HL-60 (cell line): ENCODE results near the gene SMG6.

Source experiments
- GABPA ChIP-seq: IDR thresholded peaks from 2 replicates; pipeline ENCODE4 v1.6.1; 2012; ENCODE audit warnings: low read depth
- POLR2AphosphoS5 ChIP-seq: IDR thresholded peaks from 2 replicates; pipeline ENCODE4 v1.6.1; 2012; ENCODE audit warnings: low read depth
- SPI1 ChIP-seq: IDR thresholded peaks from 2 replicates; pipeline ENCODE4 v1.6.1; 2012; ENCODE audit warnings: low read depth, mild to moderate bottlenecking, borderline replicate concordance
- TF ChIP-seq, protein P1 (sequence below): IDR thresholded peaks from one replicate; pipeline ENCODE4 v1.5.1; 2011; ENCODE audit warnings: low read length, control low read depth, inconsistent platforms; ENCODE audit not compliant: insufficient read depth
- TF ChIP-seq, protein P2 (sequence below): IDR thresholded peaks from 2 replicates; pipeline ENCODE4 v1.6.1; 2012; ENCODE audit warnings: low read depth; ENCODE audit not compliant: insufficient replicate concordance

DNA sequence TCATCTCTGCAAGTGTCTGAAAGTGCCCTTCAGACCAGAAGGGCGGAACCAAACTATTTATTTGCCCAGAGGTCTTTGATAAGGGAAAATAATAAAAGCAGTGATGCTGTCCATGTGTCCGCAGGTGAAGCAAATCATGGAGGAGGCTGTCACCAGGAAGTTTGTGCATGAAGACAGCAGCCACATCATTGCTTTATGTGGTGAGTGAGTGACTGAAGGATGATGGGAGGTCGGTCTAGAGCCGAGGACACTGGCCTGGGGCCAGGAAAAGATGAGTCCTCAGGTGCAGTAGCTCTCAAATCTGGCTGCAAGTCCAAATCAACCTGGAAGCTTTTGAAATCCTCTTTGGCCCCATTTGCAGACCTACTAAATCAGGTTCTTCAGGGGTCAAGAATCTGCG is 39.8 kb upstream of the SMG6 start:
- TF ChIP-seq, protein P1, sequence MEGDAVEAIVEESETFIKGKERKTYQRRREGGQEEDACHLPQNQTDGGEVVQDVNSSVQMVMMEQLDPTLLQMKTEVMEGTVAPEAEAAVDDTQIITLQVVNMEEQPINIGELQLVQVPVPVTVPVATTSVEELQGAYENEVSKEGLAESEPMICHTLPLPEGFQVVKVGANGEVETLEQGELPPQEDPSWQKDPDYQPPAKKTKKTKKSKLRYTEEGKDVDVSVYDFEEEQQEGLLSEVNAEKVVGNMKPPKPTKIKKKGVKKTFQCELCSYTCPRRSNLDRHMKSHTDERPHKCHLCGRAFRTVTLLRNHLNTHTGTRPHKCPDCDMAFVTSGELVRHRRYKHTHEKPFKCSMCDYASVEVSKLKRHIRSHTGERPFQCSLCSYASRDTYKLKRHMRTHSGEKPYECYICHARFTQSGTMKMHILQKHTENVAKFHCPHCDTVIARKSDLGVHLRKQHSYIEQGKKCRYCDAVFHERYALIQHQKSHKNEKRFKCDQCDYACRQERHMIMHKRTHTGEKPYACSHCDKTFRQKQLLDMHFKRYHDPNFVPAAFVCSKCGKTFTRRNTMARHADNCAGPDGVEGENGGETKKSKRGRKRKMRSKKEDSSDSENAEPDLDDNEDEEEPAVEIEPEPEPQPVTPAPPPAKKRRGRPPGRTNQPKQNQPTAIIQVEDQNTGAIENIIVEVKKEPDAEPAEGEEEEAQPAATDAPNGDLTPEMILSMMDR, result no peak
- no peak for TF ChIP-seq POLR2AphosphoS5
- TF ChIP-seq, protein P2, sequence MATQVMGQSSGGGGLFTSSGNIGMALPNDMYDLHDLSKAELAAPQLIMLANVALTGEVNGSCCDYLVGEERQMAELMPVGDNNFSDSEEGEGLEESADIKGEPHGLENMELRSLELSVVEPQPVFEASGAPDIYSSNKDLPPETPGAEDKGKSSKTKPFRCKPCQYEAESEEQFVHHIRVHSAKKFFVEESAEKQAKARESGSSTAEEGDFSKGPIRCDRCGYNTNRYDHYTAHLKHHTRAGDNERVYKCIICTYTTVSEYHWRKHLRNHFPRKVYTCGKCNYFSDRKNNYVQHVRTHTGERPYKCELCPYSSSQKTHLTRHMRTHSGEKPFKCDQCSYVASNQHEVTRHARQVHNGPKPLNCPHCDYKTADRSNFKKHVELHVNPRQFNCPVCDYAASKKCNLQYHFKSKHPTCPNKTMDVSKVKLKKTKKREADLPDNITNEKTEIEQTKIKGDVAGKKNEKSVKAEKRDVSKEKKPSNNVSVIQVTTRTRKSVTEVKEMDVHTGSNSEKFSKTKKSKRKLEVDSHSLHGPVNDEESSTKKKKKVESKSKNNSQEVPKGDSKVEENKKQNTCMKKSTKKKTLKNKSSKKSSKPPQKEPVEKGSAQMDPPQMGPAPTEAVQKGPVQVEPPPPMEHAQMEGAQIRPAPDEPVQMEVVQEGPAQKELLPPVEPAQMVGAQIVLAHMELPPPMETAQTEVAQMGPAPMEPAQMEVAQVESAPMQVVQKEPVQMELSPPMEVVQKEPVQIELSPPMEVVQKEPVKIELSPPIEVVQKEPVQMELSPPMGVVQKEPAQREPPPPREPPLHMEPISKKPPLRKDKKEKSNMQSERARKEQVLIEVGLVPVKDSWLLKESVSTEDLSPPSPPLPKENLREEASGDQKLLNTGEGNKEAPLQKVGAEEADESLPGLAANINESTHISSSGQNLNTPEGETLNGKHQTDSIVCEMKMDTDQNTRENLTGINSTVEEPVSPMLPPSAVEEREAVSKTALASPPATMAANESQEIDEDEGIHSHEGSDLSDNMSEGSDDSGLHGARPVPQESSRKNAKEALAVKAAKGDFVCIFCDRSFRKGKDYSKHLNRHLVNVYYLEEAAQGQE, result no peak
- TF ChIP-seq GABPA, result no peak
- TF ChIP-seq SPI1, result no peak
